Fibroblast of lung (primary cell): Measurements from ENCODE around the gene FARP1. TPM values are rescaled to one million over a fixed set of nuclear protein-coding genes. Genes with fewer than 3 reads are reported as not detected.

Experiments used
- DNase-seq, 2 donors: peaks; one replicate each; pipeline versions ENCODE4 v3.0.0 to v3.0.0-alpha.2; 2010; ENCODE audit warnings: low read depth in 2 of 2
- H2AFZ ChIP-seq: 2 replicates; pipeline ENCODE4 v1.5.1; 2012; ENCODE audit warnings: low read length, control low read depth, inconsistent platforms
- H3K27ac ChIP-seq: 2 replicates; pipeline ENCODE4 v1.5.1; 2011; ENCODE audit warnings: low read length, control low read depth; ENCODE audit not compliant: insufficient read depth
- H3K27me3 ChIP-seq: 2 replicates; pipeline ENCODE4 v1.5.1; 2011; ENCODE audit warnings: mild to moderate bottlenecking, low read length; ENCODE audit not compliant: control insufficient read depth, insufficient read depth
- H3K36me3 ChIP-seq: 2 replicates; pipeline ENCODE4 v1.5.1; 2011; ENCODE audit warnings: low read length; ENCODE audit not compliant: control insufficient read depth, insufficient read depth
- H3K4me1 ChIP-seq: 2 replicates; pipeline ENCODE4 v1.5.1; 2011; ENCODE audit warnings: low read length; ENCODE audit not compliant: control insufficient read depth, insufficient read depth; ENCODE audit errors: extremely low read depth
- H3K4me2 ChIP-seq: 2 replicates; pipeline ENCODE4 v1.5.1; 2011; ENCODE audit warnings: low read length, control low read depth; ENCODE audit not compliant: insufficient read depth; ENCODE audit errors: extremely low read depth
- H3K4me3 ChIP-seq, 4 experiments: fragments of 200-600 bp in 1 of 4; sonication (generic) in 1 of 4; replicated peaks in 1 of 4; 2 replicates each; pipeline ENCODE4 v1.5.1; 2011 to 2016; ENCODE audit warnings: low read length in 4 of 4, low read depth in 3 of 4, mild to moderate bottlenecking in 3 of 4, control low read depth in 2 of 4, inconsistent platforms in 1 of 4, mixed read lengths in 1 of 4; ENCODE audit not compliant: insufficient read depth in 1 of 4; ENCODE audit errors: control extremely low read depth in 1 of 4
- H3K79me2 ChIP-seq: 2 replicates; pipeline ENCODE4 v1.5.1; 2012; ENCODE audit warnings: mild to moderate bottlenecking, low read length, inconsistent platforms; ENCODE audit not compliant: control insufficient read depth, insufficient read depth
- H3K9ac ChIP-seq: 2 replicates; pipeline ENCODE4 v1.5.1; 2011; ENCODE audit warnings: mild to moderate bottlenecking, low read length, control low read depth; ENCODE audit not compliant: insufficient read depth
- H3K9me3 ChIP-seq: 2 replicates; pipeline ENCODE4 v1.5.1; 2012; ENCODE audit warnings: low read depth, low read length; ENCODE audit not compliant: control insufficient read depth, insufficient read depth
- H4K20me1 ChIP-seq: 2 replicates; pipeline ENCODE4 v1.5.1; 2011; ENCODE audit warnings: low read length; ENCODE audit not compliant: control insufficient read depth, insufficient read depth; ENCODE audit errors: extremely low read depth
- EZH2 ChIP-seq: IDR thresholded peaks from 2 replicates; pipeline ENCODE4 v1.5.1; 2012; ENCODE audit warnings: low read length, control low read depth, mild to moderate bottlenecking; ENCODE audit errors: missing control alignments
- polyA plus RNA-seq, 2 donors: library from polyadenylated mRNA; depleted of rRNA in 1 of 2; stranded (reverse) in 1 of 2; unstranded in 1 of 2; fragments of >200 nt; gene quantifications; 2 replicates each; pipeline ENCODE4 v1.2.1, GENCODE V29; 2011 to 2012; ENCODE audit warnings: missing spikeins in 1 of 2
- total RNA-seq: library from RNA; depleted of rRNA; stranded (reverse); fragments of >200 nt; gene quantifications from 2 replicates; pipeline ENCODE4 v1.2.1, GENCODE V29; 2014
- TF ChIP-seq, protein P1 (sequence below), 2 donors: IDR thresholded peaks in 1 of 2; conservative IDR thresholded peaks in 1 of 2; 1 replicate in 1 of 2; 2 replicates in 1 of 2; pipeline ENCODE4 v1.5.1; 2011 to 2012; ENCODE audit warnings: low read length in 2 of 2, control low read depth in 1 of 2, inconsistent platforms in 1 of 2, low read depth in 1 of 2, mild to moderate bottlenecking in 1 of 2

Gene FARP1
- total and polyA plus RNA-seq, 2 donors (not counting 1 experiment from before 2014, with no cell fraction given), result 50.9 to 199 TPM

DNA sequence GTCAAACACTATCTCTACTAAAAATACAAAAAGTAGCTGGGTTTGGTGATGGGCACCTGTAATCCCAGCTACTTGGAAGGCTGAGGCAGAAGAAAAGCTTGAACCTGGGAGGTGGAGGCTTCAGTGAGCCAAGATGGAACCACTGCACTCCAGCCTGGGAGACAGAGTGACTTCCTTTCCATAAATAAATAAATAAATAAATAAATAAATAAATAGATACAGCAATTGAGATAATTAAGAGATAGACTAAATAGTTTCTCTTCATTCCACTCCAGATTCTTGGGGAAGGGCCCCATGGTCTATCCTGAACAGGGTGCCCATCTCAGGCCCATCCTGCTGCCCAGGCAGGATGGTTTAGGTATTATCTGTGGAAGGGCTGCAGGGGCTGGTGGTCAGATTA is 24.0 kb upstream of the FARP1 start:
- no peak for DNase-seq
- H3K4me2 ChIP-seq, result no peak overlapping the region
- no peak overlapping the region for H3K27ac ChIP-seq
- H3K36me3 ChIP-seq, result no peaks in the 10 kb centered on the region
- no peak overlapping the region for H3K9ac ChIP-seq
- H3K9me3 ChIP-seq, result no peaks in the 10 kb centered on the region
- TF ChIP-seq, protein P1, sequence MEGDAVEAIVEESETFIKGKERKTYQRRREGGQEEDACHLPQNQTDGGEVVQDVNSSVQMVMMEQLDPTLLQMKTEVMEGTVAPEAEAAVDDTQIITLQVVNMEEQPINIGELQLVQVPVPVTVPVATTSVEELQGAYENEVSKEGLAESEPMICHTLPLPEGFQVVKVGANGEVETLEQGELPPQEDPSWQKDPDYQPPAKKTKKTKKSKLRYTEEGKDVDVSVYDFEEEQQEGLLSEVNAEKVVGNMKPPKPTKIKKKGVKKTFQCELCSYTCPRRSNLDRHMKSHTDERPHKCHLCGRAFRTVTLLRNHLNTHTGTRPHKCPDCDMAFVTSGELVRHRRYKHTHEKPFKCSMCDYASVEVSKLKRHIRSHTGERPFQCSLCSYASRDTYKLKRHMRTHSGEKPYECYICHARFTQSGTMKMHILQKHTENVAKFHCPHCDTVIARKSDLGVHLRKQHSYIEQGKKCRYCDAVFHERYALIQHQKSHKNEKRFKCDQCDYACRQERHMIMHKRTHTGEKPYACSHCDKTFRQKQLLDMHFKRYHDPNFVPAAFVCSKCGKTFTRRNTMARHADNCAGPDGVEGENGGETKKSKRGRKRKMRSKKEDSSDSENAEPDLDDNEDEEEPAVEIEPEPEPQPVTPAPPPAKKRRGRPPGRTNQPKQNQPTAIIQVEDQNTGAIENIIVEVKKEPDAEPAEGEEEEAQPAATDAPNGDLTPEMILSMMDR (conservative IDR thresholded peaks at IDR 0.05 in 1 of 2, IDR thresholded peaks at IDR 0.05 in 1 of 2; ENCODE audit: low read depth in 1 of 2, low read length in 2 of 2), result no peak
- no peak for TF ChIP-seq EZH2
- no peaks in the 10 kb centered on the region for H3K79me2 ChIP-seq
- no peak overlapping the region for H2AFZ ChIP-seq
- no peaks in the 10 kb centered on the region for H3K27me3 ChIP-seq
- H3K4me1 ChIP-seq, result no peaks in the 10 kb centered on the region
- H4K20me1 ChIP-seq, result no peaks in the 10 kb centered on the region
- no peak overlapping the region for H3K4me3 ChIP-seq

DNA sequence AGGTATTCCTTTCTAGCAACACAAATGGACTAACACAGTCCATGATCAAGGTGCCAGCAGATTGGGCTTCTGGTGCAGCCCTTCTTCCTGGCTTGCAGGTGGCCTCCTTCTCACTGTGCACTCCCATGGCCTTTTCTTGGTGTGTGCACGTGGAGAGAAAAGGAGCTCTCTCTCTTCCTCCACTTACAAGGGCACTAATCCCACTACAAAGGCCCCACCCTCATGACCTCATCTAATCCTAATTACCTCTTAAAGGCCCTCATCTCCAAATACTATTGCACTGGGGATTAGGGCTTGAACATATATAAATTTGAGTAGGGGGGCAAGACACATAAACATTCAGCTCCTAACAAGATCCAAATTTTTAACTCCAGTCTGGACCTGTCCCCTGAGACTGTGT is 19.7 kb upstream of the FARP1 start:
- Histone ChIP-seq H3K4me1 (no peaks in the 10 kb centered on the region), H3K4me2 (no peak overlapping the region), H3K4me3 (no peak overlapping the region), H3K79me2 (no peaks in the 10 kb centered on the region), H3K9ac (no peak overlapping the region), H3K36me3 (no peaks in the 10 kb centered on the region), H3K27ac (no peak overlapping the region), H3K27me3 (no peaks in the 10 kb centered on the region), H4K20me1 (no peaks in the 10 kb centered on the region), H2AFZ (no peak overlapping the region), H3K9me3 (no peaks in the 10 kb centered on the region)
- TF ChIP-seq, protein P1 (conservative IDR thresholded peaks at IDR 0.05 in 1 of 2, IDR thresholded peaks at IDR 0.05 in 1 of 2; ENCODE audit: low read depth in 1 of 2, low read length in 2 of 2), result no peak
- no peak for TF ChIP-seq EZH2
- DNase-seq, result no peak

DNA sequence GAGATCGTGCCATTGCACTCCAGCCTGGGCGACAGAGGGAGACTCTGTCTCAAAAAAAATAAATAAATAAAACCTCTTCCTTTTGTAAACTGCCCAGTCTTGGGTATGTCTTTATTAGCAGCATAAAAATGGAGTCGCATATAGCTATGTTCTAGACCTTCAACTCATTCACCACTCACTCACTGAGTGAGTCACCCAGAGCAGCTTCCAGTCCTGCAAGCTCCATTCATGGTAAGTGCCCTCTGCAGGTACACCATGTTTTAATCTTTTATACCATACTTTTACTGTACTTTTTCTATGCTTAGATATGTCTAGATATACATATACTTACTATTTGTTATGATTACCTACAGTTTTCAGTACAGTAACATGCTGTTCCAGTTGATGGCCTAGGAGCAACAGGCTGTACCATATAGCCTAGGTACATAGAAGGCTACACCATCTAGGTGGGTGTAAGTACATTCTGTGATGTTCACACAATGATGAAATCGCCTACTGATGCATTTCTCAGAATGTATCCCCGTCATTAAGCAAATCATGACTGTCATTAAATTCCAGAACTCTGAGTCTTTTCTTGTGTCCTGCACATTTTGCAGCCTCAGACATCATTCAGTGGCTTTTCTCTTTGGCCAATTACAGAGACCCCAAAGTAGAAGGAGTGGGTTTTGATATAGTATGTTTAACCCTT is 13.7 kb upstream of the FARP1 start:
- peak; percentile 39 to 55 for DNase-seq

More for the DNA sequence above, 13.7 kb upstream of the FARP1 start:
- Histone ChIP-seq H3K9me3 (no peaks in the 10 kb centered on the region), H3K27me3 (no peaks in the 10 kb centered on the region), H3K9ac (no peak overlapping the region), H3K79me2 (no peaks in the 10 kb centered on the region), H2AFZ (no peak overlapping the region), H3K36me3 (no peaks in the 10 kb centered on the region), H3K4me3 (no peak overlapping the region), H3K27ac (no peak overlapping the region), H3K4me2 (no peak overlapping the region), H4K20me1 (no peaks in the 10 kb centered on the region), H3K4me1 (no peaks in the 10 kb centered on the region)
- TF ChIP-seq, protein P1 (conservative IDR thresholded peaks at IDR 0.05 in 1 of 2, IDR thresholded peaks at IDR 0.05 in 1 of 2; ENCODE audit: low read depth in 1 of 2, low read length in 2 of 2), result no peak
- TF ChIP-seq EZH2, result no peak
